D721Med (cell line): Measurements from ENCODE around the gene OR4N2.
"Not testable (repeated sequence)": the region's sequence is repeated elsewhere in the genome, so short reads cannot be mapped to it uniquely, and the experiment has no call there.

Experiments
- DNase-seq: peaks from one replicate; pipeline ENCODE4 v3.0.0; 2011; ENCODE audit warnings: low spot score; ENCODE audit not compliant: insufficient read length
- FAIRE-seq: peaks from 2 replicates; lab custom pipeline; 2011; peaks lifted over from hg19 to GRCh38; lab: Jason Lieb, UNC
- CTCF ChIP-seq: IDR thresholded peaks from 2 replicates; pipeline ENCODE4 v1.5.1; 2012; ENCODE audit warnings: mild to moderate bottlenecking, control low read depth; ENCODE audit not compliant: insufficient read depth; ENCODE audit errors: missing control alignments

OR4N2 gene

GRCh38 chr14:19803470-19803869 lies at the start of gene OR4N2:
OR4N2 (plus strand) TSS chr14:19803770; CDS start chr14:19827449, 23,679 bp downstream.
- FAIRE-seq, DNase-seq: not testable (repeated sequence)

GRCh38 chr14:19754172-19754571 lies 49.4 kb upstream of the OR4N2 start:
- no peak for TF ChIP-seq CTCF
- FAIRE-seq (no peak), DNase-seq (no peak)

GRCh38 chr14:19771491-19771890 lies 32.1 kb upstream of the OR4N2 start:
- not testable (repeated sequence) for DNase-seq, FAIRE-seq

- TF ChIP-seq CTCF: no peak
- FAIRE-seq (no peak), DNase-seq (no peak)
These were observed 31.6 kb upstream of the OR4N2 start for GRCh38 chr14:19771895-19772430.

GRCh38 chr14:19772454-19772853 lies 31.1 kb upstream of the OR4N2 start:
- not testable (repeated sequence) for DNase-seq, FAIRE-seq

GRCh38 chr14:19773204-19773603 lies 30.4 kb upstream of the OR4N2 start, which contains the start of gene OR4M1:
OR4M1 (plus strand) TSS chr14:19773504; CDS start chr14:19780323, 6,819 bp downstream.
- FAIRE-seq, DNase-seq: not testable (repeated sequence)

GRCh38 chr14:19775587-19775986 lies 28.0 kb upstream of the OR4N2 start:
- FAIRE-seq (no peak), DNase-seq (no peak)
- no peak for TF ChIP-seq CTCF

GRCh38 chr14:19785848-19786247 lies 17.7 kb upstream of the OR4N2 start:
- not testable (repeated sequence) for FAIRE-seq, DNase-seq

- DNase-seq, FAIRE-seq: not testable (repeated sequence)
These were observed 16.3 kb upstream of the OR4N2 start for GRCh38 chr14:19787318-19787717.

- DNase-seq, FAIRE-seq: not testable (repeated sequence)
These were observed 15.4 kb upstream of the OR4N2 start for GRCh38 chr14:19788150-19788549.

- not testable (repeated sequence) for DNase-seq, FAIRE-seq
These were observed 7.0 kb upstream of the OR4N2 start for GRCh38 chr14:19796520-19797108.
